ENCODE results near the gene FHL2. TPM values are rescaled to one million over a fixed set of nuclear protein-coding genes. Genes with fewer than 3 reads are reported as not detected.
A peak's percentile ranks its signal among the peaks of the same experiment; 100 is the strongest.

The FHL2 gene
- total and polyA plus RNA-seq, 7 donors: 24.7 to 114 (median 35.4) TPM

- DNase-seq (no peak), ATAC-seq (no peak)
- Histone ChIP-seq H3K36me3 (ENCODE audit: insufficient read depth in 1 of 2, low read depth in 1 of 2) (peaks cover 4 to 21% of the 10 kb centered on the region in 2 donors), H3K4me1 (peaks cover 18% of the 10 kb centered on the region), H3K9me3 (no peaks in the 10 kb centered on the region), H3K27ac (no peak overlapping the region), H3K4me3 (no peak overlapping the region), H3K27me3 (ENCODE audit: insufficient read depth in 3 of 3, low read length in 2 of 3) (no peaks in the 10 kb centered on the region)
- intact Hi-C loops (cut with DNase I): no loop called here
- TF ChIP-seq CTCF (IDR thresholded peaks at IDR 0.05): no peak
- WGBS, 3 donors: 89 to 92% (median 91%) methylated on average over 2 of the region's 2 CpGs
These were observed 63.4 kb downstream of the FHL2 start for GRCh38 chr2:105335469-105335868.

GRCh38 chr2:105334211-105334610 is 64.6 kb downstream of the FHL2 start:
- TF ChIP-seq CTCF (IDR thresholded peaks at IDR 0.05): no peak
- DNase-seq: no peak
- H3K36me3 ChIP-seq (ENCODE audit: insufficient read depth in 1 of 2, low read depth in 1 of 2): peaks cover 0 to 9% of the 10 kb centered on the region in 2 donors
- 92 to 96% (median 94%) methylated on average over 4 of the region's 4 CpGs for WGBS, 3 donors
- ATAC-seq: no peak
- no peak overlapping the region for H3K4me3 ChIP-seq
- H3K4me1 ChIP-seq: peaks cover 21% of the 10 kb centered on the region
- intact Hi-C loops (cut with DNase I): no loop called here
- H3K9me3 ChIP-seq: no peaks in the 10 kb centered on the region
- H3K27ac ChIP-seq: no peak overlapping the region
- H3K27me3 ChIP-seq (ENCODE audit: insufficient read depth in 3 of 3, low read length in 2 of 3): no peaks in the 10 kb centered on the region

GRCh38 chr2:105330681-105331375 is 68.0 kb downstream of the FHL2 start:
- H3K4me1 ChIP-seq: peaks cover 13% of the 10 kb centered on the region
- H3K9me3 ChIP-seq: no peaks in the 10 kb centered on the region
- no peaks in the 10 kb centered on the region for H3K27me3 ChIP-seq (ENCODE audit: insufficient read depth in 3 of 3, low read length in 2 of 3)
- intact Hi-C loops (cut with DNase I): no loop called here
- H3K27ac ChIP-seq: peak overlapping the region; percentile 90
- peak overlapping the region; percentile 74 for H3K4me3 ChIP-seq
- 94 to 95% (median 95%) methylated on average over 4 of the region's 4 CpGs for WGBS, 3 donors
- peaks cover 0 to 9% of the 10 kb centered on the region in 2 donors for H3K36me3 ChIP-seq (ENCODE audit: insufficient read depth in 1 of 2, low read depth in 1 of 2)
- no peak for TF ChIP-seq CTCF (IDR thresholded peaks at IDR 0.05)
- DNase-seq: no peak
- no peak for ATAC-seq

- Histone ChIP-seq H3K27ac (peak within 1 kb of the TSS; percentile 90), H3K36me3 (ENCODE audit: insufficient read depth in 1 of 2, low read depth in 1 of 2) (peaks cover 0 to 9% of the 10 kb centered on the region in 2 donors), H3K4me3 (peak within 1 kb of the TSS; percentile 74), H3K4me1 (peaks cover 20% of the 10 kb centered on the region), H3K27me3 (ENCODE audit: insufficient read depth in 3 of 3, low read length in 2 of 3) (no peaks in the 10 kb centered on the region), H3K9me3 (no peaks in the 10 kb centered on the region)
- no peak for TF ChIP-seq CTCF (IDR thresholded peaks at IDR 0.05)
- DNase-seq (peak; percentile 69 to 72), ATAC-seq (peak; percentile 73 to 83 (median 78))
- intact Hi-C loops (cut with DNase I): no loop called here
- WGBS, 3 donors: 2 to 3% (median 3%) methylated on average over 48 to 101 of the region's 101 CpGs
These were observed 69.0 kb downstream of the FHL2 start, which contains the start of gene TGFBRAP1 for GRCh38 chr2:105329561-105330495. TGFBRAP1 (minus strand) TSS chr2:105329735; CDS start chr2:105308301, 21,434 bp downstream.
